Endothelial cell of umbilical vein (primary cell): ENCODE results near the gene SH3GLB2. TPM values are rescaled to one million over a fixed set of nuclear protein-coding genes. Genes with fewer than 3 reads are reported as not detected.

Experiments
- BruUV-seq: library from RNA; stranded (reverse); fragments of 400-500 nt; replicated peaks from 2 replicates; lab custom pipeline; 2021; lab: Mats Ljungman, UMichigan
- CTCF ChIA-PET: fragments of 300-600, 350-600 bp; sonication (Branson Sonifier 250); formaldehyde crosslinking; loops from one replicate; lab custom pipeline; 2021; ENCODE audit warnings: antibody characterized with exemption, inconsistent platforms; lab: Charles Lee
- POLR2A ChIA-PET: fragments of 300-600, 350-600 bp; sonication (Branson Sonifier 250); formaldehyde crosslinking; loops from one replicate; lab custom pipeline; 2021; ENCODE audit warnings: antibody characterized with exemption, inconsistent platforms; lab: Charles Lee
- DNase-seq: peaks from one replicate; pipeline ENCODE4 v3.0.0-alpha.2; 2011; ENCODE audit warnings: low read depth, low spot score
- FAIRE-seq: peaks from 2 replicates; lab custom pipeline; 2011; peaks lifted over from hg19 to GRCh38; lab: Jason Lieb, UNC
- H2AFZ ChIP-seq: 2 replicates; pipeline ENCODE4 v1.6.0; 2012; ENCODE audit warnings: low read depth, low read length, control low read depth, inconsistent platforms
- H3K27ac ChIP-seq: 2 replicates; pipeline ENCODE4 v1.5.1; 2011; ENCODE audit warnings: low read depth, mild to moderate bottlenecking, control low read depth, low read length, moderate library complexity; ENCODE audit not compliant: insufficient read depth
- H3K27me3 ChIP-seq, 2 experiments: 2 replicates each; pipeline versions ENCODE4 v1.6.0 to v1.6.1; 2011; ENCODE audit warnings: low read length in 2 of 2, mixed read lengths in 1 of 2; ENCODE audit not compliant: control insufficient read depth in 2 of 2, insufficient read depth in 2 of 2
- H3K36me3 ChIP-seq, 2 experiments: 2 replicates in 1 of 2; 3 replicates in 1 of 2; pipeline ENCODE4 v1.5.1; 2011; ENCODE audit warnings: low read length in 2 of 2, mild to moderate bottlenecking in 1 of 2, moderate library complexity in 1 of 2; ENCODE audit not compliant: control insufficient read depth in 2 of 2, insufficient read depth in 2 of 2; ENCODE audit errors: extremely low read depth in 1 of 2
- H3K4me1 ChIP-seq: 3 replicates; pipeline ENCODE4 v1.5.1; 2011; ENCODE audit warnings: mild to moderate bottlenecking, low read length; ENCODE audit not compliant: control insufficient read depth, insufficient read depth; ENCODE audit errors: extremely low read depth
- H3K4me2 ChIP-seq: 2 replicates; pipeline ENCODE4 v1.6.1; 2011; ENCODE audit warnings: low read length, control low read depth, mixed read lengths; ENCODE audit not compliant: insufficient read depth
- H3K4me3 ChIP-seq, 3 experiments: fragments of 200-600 bp in 1 of 3; sonication (generic), shearing (Covaris generic) in 1 of 3; replicated peaks in 1 of 3; 2 replicates each; pipeline ENCODE4 v1.5.1; 2011 to 2016; ENCODE audit warnings: control low read depth in 3 of 3, low read length in 3 of 3, mild to moderate bottlenecking in 2 of 3, inconsistent platforms in 1 of 3, low read depth in 1 of 3, moderate library complexity in 1 of 3; ENCODE audit not compliant: insufficient read depth in 1 of 3
- H3K79me2 ChIP-seq: 2 replicates; pipeline ENCODE4 v1.6.0; 2012; ENCODE audit warnings: low read length, inconsistent platforms; ENCODE audit not compliant: control insufficient read depth, insufficient read depth
- H3K9ac ChIP-seq: replicated peaks from 2 replicates; pipeline ENCODE3; 2011; ENCODE audit warnings: low read length, control low read depth; ENCODE audit not compliant: insufficient read depth; ENCODE audit errors: extremely low read depth
- H3K9me1 ChIP-seq: replicated peaks from 3 replicates; pipeline ENCODE4 v1.6.0; 2011; ENCODE audit warnings: mild to moderate bottlenecking, low read length; ENCODE audit not compliant: control insufficient read depth, insufficient read depth; ENCODE audit errors: extremely low read depth
- H3K9me3 ChIP-seq: replicated peaks from 2 replicates; pipeline ENCODE4 v1.5.1; 2012; ENCODE audit warnings: low read length, inconsistent platforms; ENCODE audit not compliant: control insufficient read depth, insufficient read depth
- H4K20me1 ChIP-seq: replicated peaks from 2 replicates; pipeline ENCODE3; 2011; ENCODE audit warnings: mild to moderate bottlenecking, low read length; ENCODE audit not compliant: control insufficient read depth, insufficient read depth; ENCODE audit errors: extremely low read depth
- CTCF ChIP-seq, 2 donors: IDR thresholded peaks; 1 replicate in 1 of 2; 2 replicates in 1 of 2; pipeline ENCODE4 v1.5.1; 2011; ENCODE audit warnings: low read length in 2 of 2, mild to moderate bottlenecking in 2 of 2, moderate library complexity in 2 of 2, control low read depth in 1 of 2, inconsistent platforms in 1 of 2, low read depth in 1 of 2; ENCODE audit not compliant: insufficient read depth in 1 of 2; ENCODE audit errors: extremely low read depth in 1 of 2
- EZH2 ChIP-seq: IDR thresholded peaks from 2 replicates; pipeline ENCODE4 v1.6.1; 2012; ENCODE audit warnings: borderline replicate concordance, low read depth, mild to moderate bottlenecking, moderate library complexity, low read length, inconsistent platforms; ENCODE audit not compliant: severe bottlenecking
- FOS ChIP-seq: IDR thresholded peaks from 2 replicates; pipeline ENCODE4 v1.6.1; 2011; ENCODE audit warnings: mild to moderate bottlenecking, low read length, moderate library complexity, borderline replicate concordance; ENCODE audit not compliant: insufficient read depth
- GATA2 ChIP-seq: IDR thresholded peaks from 2 replicates; pipeline ENCODE4 v1.7.0; 2011; ENCODE audit warnings: low read depth, mild to moderate bottlenecking, moderate library complexity, mixed read lengths, low read length; ENCODE audit not compliant: insufficient read length, insufficient read depth
- JUN ChIP-seq: IDR thresholded peaks from 2 replicates; pipeline ENCODE4 v1.6.1; 2011; ENCODE audit warnings: borderline replicate concordance, low read depth; ENCODE audit not compliant: insufficient read length, insufficient read depth
- MAX ChIP-seq: IDR thresholded peaks from 2 replicates; pipeline ENCODE4 v1.6.1; 2011; ENCODE audit not compliant: insufficient read depth, insufficient read length
- MYC ChIP-seq: IDR thresholded peaks from one replicate; pipeline ENCODE4 v1.6.1; 2011; ENCODE audit warnings: mild to moderate bottlenecking, low read depth, low read length
- POLR2A ChIP-seq: IDR thresholded peaks from 2 replicates; pipeline ENCODE4 v1.6.1; 2012; ENCODE audit warnings: low read depth, mild to moderate bottlenecking, control low read depth, low read length
- POLR2AphosphoS5 ChIP-seq: IDR thresholded peaks from 2 replicates; pipeline ENCODE4 v1.6.1; 2012; ENCODE audit warnings: low read depth, mild to moderate bottlenecking, control low read depth, low read length, moderate library complexity; ENCODE audit not compliant: insufficient read depth
- dilution Hi-C: fragments of 300-500 bp; cut with MboI; formaldehyde crosslinking; loops from one replicate; pipeline ENCODE4 v1.15.0; 2019; ENCODE audit warnings: low sequenced_read_pairs; ENCODE audit not compliant: extremely low pct_ligation_motif_present
- intact Hi-C: fragments of 100-400 bp; cut with micrococcal nuclease; formaldehyde crosslinking; loops from one replicate; pipeline ENCODE4 v1.10.0; 2022
- polyA plus RNA-seq, 4 experiments: library from polyadenylated mRNA; depleted of rRNA in 3 of 4; stranded (reverse) in 3 of 4; unstranded in 1 of 4; fragments of >200 nt; gene quantifications; 2 replicates each; pipeline versions ENCODE4 v1.2.1 to v1.2.3, GENCODE V29; 2011 to 2012; ENCODE audit warnings: missing spikeins in 1 of 4
- total RNA-seq: library from RNA; stranded (reverse); gene quantifications from 2 replicates; pipeline ENCODE4 v1.2.3, GENCODE V29; 2021

Gene SH3GLB2
- total and polyA plus RNA-seq, 2 donors (not counting 3 experiments of a cell fraction or from before 2014, with no cell fraction given): 58.8 to 77.5 TPM

GRCh38 chr9:129009584-129010141 lies 18.5 kb downstream of the SH3GLB2 start:
- Histone ChIP-seq H3K4me3 (no peak overlapping the region), H3K27ac (no peak overlapping the region), H3K9me1 (no peaks in the 10 kb centered on the region), H3K4me1 (no peaks in the 10 kb centered on the region), H3K79me2 (no peaks in the 10 kb centered on the region), H3K9me3 (no peaks in the 10 kb centered on the region), H3K27me3 (no peaks in the 10 kb centered on the region), H3K9ac (no peak overlapping the region), H2AFZ (no peak overlapping the region), H3K4me2 (no peak overlapping the region), H3K36me3 (peaks cover 6 to 42% of the 10 kb centered on the region in 2 experiments), H4K20me1 (no peaks in the 10 kb centered on the region)
- CTCF ChIA-PET: interaction anchor here (1.1 to 1.4 kb wide), 3 partner anchors 10 to 27 kb away, joined by 3 to 4 read pairs (median 3); partner anchors contain the start of gene MIGA2
- BruUV-seq: no TSS peak
- intact Hi-C loops: loop anchor here (5.0 to 10.0 kb wide), 2 partner anchors 147 to 605 kb away; no protein-coding TSS in a partner anchor
- no peak for FAIRE-seq
- POLR2A ChIA-PET: no interaction called here
- no peak for DNase-seq
- TF ChIP-seq FOS (no peak), POLR2A (no peak), MYC (no peak), MAX (no peak), JUN (no peak), CTCF (IDR thresholded peaks at IDR 0.05; ENCODE audit: extremely low read depth in 1 of 2, insufficient read depth in 1 of 2, low read depth in 1 of 2, low read length in 2 of 2) (no peak), EZH2 (no peak), POLR2AphosphoS5 (no peak), GATA2 (no peak)
- dilution Hi-C loops: no loop called here
